Osteoblast (primary cell): ENCODE results near the gene DPF3. TPM values are rescaled to one million over a fixed set of nuclear protein-coding genes. Genes with fewer than 3 reads are reported as not detected.

Experiments
- DNase-seq: peaks from one replicate; pipeline ENCODE4 v3.0.0; 2011; ENCODE audit warnings: low spot score, mixed read lengths; ENCODE audit not compliant: insufficient read length; ENCODE audit errors: missing footprints
- H2AFZ ChIP-seq: 2 replicates; pipeline ENCODE4 v1.6.0; 2011; ENCODE audit warnings: mild to moderate bottlenecking, low read length
- H3K27ac ChIP-seq: 2 replicates; pipeline ENCODE4 v1.5.1; 2011; ENCODE audit warnings: mild to moderate bottlenecking, low read depth, low read length, moderate library complexity
- H3K27me3 ChIP-seq: 2 replicates; pipeline ENCODE4 v1.6.0; 2012; ENCODE audit warnings: mild to moderate bottlenecking, control low read depth, inconsistent platforms, low read length, moderate library complexity; ENCODE audit not compliant: insufficient read depth
- H3K36me3 ChIP-seq: 2 replicates; pipeline ENCODE4 v1.5.1; 2011; ENCODE audit warnings: mild to moderate bottlenecking, low read length, control low read depth, moderate library complexity; ENCODE audit not compliant: insufficient read depth
- H3K4me1 ChIP-seq: 2 replicates; pipeline ENCODE4 v1.5.1; 2011; ENCODE audit warnings: mild to moderate bottlenecking, low read length, control low read depth, moderate library complexity; ENCODE audit not compliant: insufficient read depth
- H3K4me2 ChIP-seq: 2 replicates; pipeline ENCODE4 v1.6.0; 2011; ENCODE audit warnings: mild to moderate bottlenecking, low read length; ENCODE audit not compliant: insufficient read depth
- H3K4me3 ChIP-seq: fragments of 200-600 bp; sonication (generic); 3 replicates; pipeline ENCODE4 v1.5.1; 2012; ENCODE audit warnings: mild to moderate bottlenecking, low read length, inconsistent platforms; ENCODE audit not compliant: insufficient read depth
- H3K79me2 ChIP-seq: 2 replicates; pipeline ENCODE4 v1.6.0; 2012; ENCODE audit warnings: mild to moderate bottlenecking, low read length, control low read depth, inconsistent platforms; ENCODE audit not compliant: insufficient read depth
- H3K9me3 ChIP-seq: 2 replicates; pipeline ENCODE4 v1.5.1; 2011; ENCODE audit warnings: low read depth, low read length, control low read depth
- H4K20me1 ChIP-seq: 2 replicates; pipeline ENCODE4 v1.6.0; 2012; ENCODE audit warnings: mild to moderate bottlenecking, low read length, control low read depth; ENCODE audit not compliant: insufficient read depth
- total RNA-seq: library from RNA; depleted of rRNA; stranded (reverse); fragments of >200 nt; gene quantifications from 2 replicates; pipeline ENCODE4 v1.2.3, GENCODE V29; 2012
- TF ChIP-seq, protein P1 (sequence below): IDR thresholded peaks from 2 replicates; pipeline ENCODE4 v1.5.1; 2011; ENCODE audit warnings: mild to moderate bottlenecking, low read depth, low read length, moderate library complexity; ENCODE audit errors: extremely low read depth

The DPF3 gene
- total RNA-seq, 1 donor = 1.8 TPM

DNA sequence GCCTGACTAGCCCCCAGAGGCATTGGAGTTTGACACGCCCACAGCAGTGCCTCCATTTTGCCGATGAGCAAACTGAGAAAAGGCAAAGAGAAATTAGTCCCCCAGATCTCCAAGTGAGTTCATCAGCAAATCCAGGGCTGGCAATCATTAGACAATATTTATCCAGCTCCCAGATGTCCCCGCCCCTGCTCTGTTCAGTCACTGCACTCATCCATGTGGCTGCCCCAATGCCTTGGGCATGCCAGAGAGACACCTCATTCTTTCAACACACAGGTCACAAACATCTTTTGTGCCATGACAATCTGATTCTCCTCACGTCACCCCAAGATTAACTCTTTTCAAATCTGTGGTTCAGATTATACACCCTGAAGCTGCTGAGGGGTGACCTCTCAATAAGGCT is 43.5 kb downstream of the DPF3 start:
- Histone ChIP-seq H3K9me3 (no peaks in the 10 kb centered on the region), H2AFZ (no peak overlapping the region), H3K4me2 (no peak overlapping the region), H3K27ac (no peak overlapping the region), H3K36me3 (no peaks in the 10 kb centered on the region), H4K20me1 (no peaks in the 10 kb centered on the region), H3K4me3 (no peak overlapping the region), H3K79me2 (no peaks in the 10 kb centered on the region), H3K4me1 (no peaks in the 10 kb centered on the region), H3K27me3 (no peaks in the 10 kb centered on the region)
- TF ChIP-seq, protein P1, sequence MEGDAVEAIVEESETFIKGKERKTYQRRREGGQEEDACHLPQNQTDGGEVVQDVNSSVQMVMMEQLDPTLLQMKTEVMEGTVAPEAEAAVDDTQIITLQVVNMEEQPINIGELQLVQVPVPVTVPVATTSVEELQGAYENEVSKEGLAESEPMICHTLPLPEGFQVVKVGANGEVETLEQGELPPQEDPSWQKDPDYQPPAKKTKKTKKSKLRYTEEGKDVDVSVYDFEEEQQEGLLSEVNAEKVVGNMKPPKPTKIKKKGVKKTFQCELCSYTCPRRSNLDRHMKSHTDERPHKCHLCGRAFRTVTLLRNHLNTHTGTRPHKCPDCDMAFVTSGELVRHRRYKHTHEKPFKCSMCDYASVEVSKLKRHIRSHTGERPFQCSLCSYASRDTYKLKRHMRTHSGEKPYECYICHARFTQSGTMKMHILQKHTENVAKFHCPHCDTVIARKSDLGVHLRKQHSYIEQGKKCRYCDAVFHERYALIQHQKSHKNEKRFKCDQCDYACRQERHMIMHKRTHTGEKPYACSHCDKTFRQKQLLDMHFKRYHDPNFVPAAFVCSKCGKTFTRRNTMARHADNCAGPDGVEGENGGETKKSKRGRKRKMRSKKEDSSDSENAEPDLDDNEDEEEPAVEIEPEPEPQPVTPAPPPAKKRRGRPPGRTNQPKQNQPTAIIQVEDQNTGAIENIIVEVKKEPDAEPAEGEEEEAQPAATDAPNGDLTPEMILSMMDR = no peak
- no peak for DNase-seq

DNA sequence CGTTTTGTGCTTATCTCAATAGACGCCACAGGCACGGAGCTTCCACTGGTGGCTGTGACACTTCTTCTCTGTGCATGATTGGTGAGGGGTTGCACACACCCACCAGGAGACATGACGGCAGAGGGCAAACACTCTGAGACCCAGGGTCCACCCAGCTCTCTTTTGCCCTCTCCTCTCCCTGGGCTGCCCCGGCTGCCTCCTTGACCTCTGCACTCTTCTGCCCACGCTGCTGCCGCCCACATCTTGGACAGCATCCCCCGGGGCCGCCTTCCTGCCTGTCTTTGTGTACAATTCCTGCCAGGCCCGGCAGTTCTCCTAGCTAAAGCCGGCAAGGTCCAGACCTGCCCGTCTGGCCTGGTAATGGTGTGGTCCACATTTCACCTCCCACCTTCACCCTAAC is 44.7 kb downstream of the DPF3 start:
- DNase-seq = no peak
- no peaks in the 10 kb centered on the region for H3K9me3 ChIP-seq
- no peak overlapping the region for H3K4me3 ChIP-seq
- no peaks in the 10 kb centered on the region for H4K20me1 ChIP-seq
- H3K79me2 ChIP-seq = no peaks in the 10 kb centered on the region
- H3K4me2 ChIP-seq = no peak overlapping the region
- no peaks in the 10 kb centered on the region for H3K27me3 ChIP-seq
- no peak overlapping the region for H3K27ac ChIP-seq
- TF ChIP-seq, protein P1 = no peak
- no peaks in the 10 kb centered on the region for H3K4me1 ChIP-seq
- no peak overlapping the region for H2AFZ ChIP-seq
- H3K36me3 ChIP-seq = peaks cover 2% of the 10 kb centered on the region

DNA sequence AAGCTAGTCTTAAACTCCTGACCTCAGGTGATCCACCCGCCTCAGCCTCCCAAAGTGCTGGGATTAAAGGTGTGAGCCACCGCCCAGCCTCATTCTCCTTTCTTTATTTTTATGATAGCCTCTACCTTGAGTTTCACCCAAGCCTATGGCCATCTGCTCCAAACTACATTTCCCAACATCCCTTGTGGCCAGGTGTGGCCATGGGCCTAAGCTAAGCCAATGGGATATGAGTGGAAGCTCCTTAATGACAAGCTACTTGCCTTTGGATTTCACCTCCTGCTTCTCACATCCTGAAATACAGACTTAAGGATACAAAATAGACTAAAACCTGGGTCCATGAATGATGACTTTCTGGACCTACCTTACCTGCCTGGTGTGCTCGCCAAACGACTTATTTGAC is 46.2 kb downstream of the DPF3 start:
- Histone ChIP-seq H3K4me2 (no peak overlapping the region), H3K79me2 (no peaks in the 10 kb centered on the region), H2AFZ (no peak overlapping the region), H3K27ac (no peak overlapping the region), H3K9me3 (no peaks in the 10 kb centered on the region), H3K4me3 (no peak overlapping the region), H3K36me3 (peaks cover 2% of the 10 kb centered on the region), H4K20me1 (no peaks in the 10 kb centered on the region), H3K27me3 (no peaks in the 10 kb centered on the region), H3K4me1 (no peaks in the 10 kb centered on the region)
- TF ChIP-seq, protein P1 = no peak
- no peak for DNase-seq

DNA sequence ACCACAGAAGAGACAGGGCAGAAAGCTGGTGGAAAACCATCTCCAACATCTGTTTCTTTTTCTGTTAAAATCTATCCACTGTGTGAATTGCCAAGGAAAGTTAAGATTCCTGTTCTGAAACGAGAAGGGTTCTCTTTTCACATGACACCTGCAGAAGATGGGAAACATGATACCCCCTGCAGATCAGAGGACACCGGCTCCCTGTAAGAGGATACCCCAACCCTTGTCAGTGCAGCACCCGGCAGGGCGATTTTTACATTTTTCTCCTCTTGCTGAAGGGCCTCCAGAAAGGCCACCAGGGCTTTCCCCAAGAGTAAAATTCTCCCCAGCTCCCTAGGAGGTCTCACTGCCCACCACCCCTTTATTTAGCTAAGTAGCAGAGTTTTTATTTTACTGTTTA is 48.2 kb downstream of the DPF3 start:
- H3K79me2 ChIP-seq = no peaks in the 10 kb centered on the region
- no peak overlapping the region for H3K4me2 ChIP-seq
- TF ChIP-seq, protein P1 = no peak
- no peak for DNase-seq
- peaks cover 2% of the 10 kb centered on the region for H3K36me3 ChIP-seq
- no peaks in the 10 kb centered on the region for H4K20me1 ChIP-seq
- no peaks in the 10 kb centered on the region for H3K27me3 ChIP-seq
- H2AFZ ChIP-seq = no peak overlapping the region
- H3K4me3 ChIP-seq = no peak overlapping the region
- no peaks in the 10 kb centered on the region for H3K9me3 ChIP-seq
- no peaks in the 10 kb centered on the region for H3K4me1 ChIP-seq
- no peak overlapping the region for H3K27ac ChIP-seq
